GM21526 (cell line): ENCODE measurements around the gene MIXL1.
A peak's percentile ranks its signal among the peaks of the same experiment; 100 is the strongest.
"Not testable (repeated sequence)": the region's sequence is repeated elsewhere in the genome, so short reads cannot be mapped to it uniquely, and the experiment has no call there.

Experiments
- ATAC-seq: cut with Tn5 transposase; IDR thresholded peaks from one replicate; pipeline ENCODE4 v1.9.1; 2021; ENCODE audit warnings: moderate library complexity; ENCODE audit not compliant: unreplicated experiment, low FRiP score

The MIXL1 gene

DNA sequence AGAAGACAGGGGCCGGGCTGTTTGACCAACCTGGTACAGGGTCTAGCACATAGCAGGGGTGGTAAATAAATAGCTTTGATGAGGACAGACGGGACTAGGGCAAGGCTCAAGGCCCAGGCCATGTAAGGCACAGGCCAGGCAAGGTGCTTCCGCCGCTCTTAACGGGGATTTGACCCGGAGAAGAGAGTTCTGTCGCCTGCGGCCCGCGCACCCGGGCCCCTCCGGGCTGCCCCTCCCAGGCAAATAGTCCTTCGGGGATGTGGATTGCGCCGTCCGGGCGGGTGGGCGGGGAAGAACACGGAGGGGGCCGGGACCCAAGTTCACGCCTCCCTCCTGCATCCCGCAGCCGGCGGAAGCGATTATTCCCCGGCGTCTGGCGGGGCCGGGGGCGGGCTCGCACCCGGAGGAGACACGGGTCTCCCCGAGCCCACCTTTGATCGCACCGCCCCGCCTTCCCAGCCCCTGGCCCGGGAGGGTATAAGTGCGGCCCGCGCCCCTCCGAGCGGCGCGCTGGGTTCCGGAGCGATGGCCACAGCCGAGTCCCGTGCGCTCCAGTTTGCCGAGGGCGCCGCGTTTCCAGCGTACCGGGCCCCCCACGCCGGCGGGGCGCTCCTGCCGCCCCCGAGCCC lies at the start of gene MIXL1:
TSS of gene MIXL1 (plus strand) at position 508 of the 629 bp plus-strand sequence. CDS start at position 526, 18 bp downstream.
- ATAC-seq: peak; percentile 48

DNA sequence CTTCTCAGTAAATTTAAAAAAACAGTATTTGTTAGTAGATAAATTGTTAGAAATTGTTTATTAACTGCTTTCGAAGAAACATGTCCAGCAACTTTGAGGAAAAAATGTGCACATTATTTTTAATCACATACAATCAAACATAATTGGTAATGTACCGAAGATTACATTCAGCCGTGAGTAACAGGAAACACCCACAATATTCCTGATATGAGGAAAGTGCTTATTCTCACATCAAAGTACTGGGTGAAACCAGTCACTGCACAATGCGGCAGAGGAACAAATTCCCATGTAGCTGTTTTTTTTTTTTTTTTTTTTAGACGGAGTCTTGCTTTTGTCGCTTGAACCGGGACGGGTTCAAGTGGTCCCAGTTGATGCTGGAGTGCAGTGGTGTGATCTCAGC lies 46.6 kb upstream of the MIXL1 start:
- ATAC-seq: no peak

DNA sequence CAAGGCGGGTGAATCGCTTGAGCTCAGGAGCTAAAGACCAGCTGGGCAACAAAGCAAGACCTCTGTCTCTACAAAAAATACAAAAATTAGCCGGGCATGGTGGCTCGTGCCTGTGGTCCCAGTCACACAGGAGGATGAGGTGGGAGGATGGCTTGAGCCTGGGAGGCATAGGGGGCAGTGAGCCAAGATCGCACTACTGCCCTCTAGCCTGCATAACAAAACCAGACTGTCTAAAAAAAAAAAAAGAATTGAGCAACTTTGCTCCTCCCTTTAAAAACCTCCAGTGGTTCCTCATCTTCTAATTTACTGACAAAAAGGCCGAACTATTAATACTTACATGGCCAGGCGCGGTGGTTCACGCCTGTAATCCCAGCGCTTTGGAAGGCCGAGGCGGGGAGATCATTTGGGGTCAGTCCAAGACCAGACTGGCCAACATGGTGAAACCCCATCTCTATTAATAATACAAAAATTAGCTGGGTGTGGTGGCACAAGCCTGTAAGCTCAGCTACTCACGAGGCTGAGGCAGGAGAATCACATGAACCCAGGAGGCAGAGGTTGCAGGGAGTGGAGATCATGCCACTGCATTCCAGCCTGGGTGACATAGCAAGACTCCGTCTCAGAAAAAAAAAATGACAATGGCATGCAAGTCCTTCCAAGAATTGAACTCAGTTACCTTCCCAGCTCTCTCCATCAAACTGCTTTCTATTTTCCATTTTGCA lies 41.3 kb upstream of the MIXL1 start:
- no peak for ATAC-seq

DNA sequence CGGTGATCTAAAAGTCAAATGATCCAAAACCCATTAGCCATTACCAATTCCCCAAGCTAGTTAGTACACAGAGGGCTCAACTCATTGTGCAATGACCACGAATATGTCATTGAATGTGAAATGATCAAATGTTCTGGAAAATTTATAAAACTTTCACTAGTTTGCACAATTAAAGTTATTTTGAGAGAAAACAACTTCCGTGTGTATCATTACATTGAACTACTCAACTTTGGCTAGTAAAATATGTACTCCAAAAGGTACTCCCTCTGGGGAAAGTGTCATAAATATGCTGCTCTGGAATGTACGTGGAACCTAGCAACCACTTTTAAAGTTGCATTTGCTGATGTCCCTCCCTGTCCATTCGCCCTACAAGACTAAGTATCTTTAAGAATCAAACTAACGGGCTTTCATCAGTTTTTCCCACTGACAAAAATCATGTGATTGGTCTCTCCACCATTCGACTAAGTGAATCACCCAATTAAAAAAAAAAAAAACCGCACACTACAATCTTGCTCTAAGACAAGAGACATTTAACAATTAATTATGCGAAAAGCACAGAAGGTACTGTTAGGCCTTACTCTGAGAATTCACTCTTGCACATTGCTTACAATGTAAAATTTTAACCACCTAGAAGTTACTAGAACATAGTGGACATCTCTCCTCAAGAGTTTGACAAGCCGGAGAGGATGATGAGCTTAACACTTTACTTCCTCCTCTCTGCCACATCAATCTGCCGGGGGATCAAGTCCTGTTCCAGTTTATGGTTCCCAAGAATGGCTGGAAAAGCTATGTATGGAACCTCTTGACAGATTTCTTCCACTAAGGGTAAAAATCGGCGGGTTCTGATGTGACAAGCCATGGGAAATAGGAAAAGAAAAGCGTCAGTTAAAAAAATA lies 38.1 kb upstream of the MIXL1 start:
- no peak for ATAC-seq

DNA sequence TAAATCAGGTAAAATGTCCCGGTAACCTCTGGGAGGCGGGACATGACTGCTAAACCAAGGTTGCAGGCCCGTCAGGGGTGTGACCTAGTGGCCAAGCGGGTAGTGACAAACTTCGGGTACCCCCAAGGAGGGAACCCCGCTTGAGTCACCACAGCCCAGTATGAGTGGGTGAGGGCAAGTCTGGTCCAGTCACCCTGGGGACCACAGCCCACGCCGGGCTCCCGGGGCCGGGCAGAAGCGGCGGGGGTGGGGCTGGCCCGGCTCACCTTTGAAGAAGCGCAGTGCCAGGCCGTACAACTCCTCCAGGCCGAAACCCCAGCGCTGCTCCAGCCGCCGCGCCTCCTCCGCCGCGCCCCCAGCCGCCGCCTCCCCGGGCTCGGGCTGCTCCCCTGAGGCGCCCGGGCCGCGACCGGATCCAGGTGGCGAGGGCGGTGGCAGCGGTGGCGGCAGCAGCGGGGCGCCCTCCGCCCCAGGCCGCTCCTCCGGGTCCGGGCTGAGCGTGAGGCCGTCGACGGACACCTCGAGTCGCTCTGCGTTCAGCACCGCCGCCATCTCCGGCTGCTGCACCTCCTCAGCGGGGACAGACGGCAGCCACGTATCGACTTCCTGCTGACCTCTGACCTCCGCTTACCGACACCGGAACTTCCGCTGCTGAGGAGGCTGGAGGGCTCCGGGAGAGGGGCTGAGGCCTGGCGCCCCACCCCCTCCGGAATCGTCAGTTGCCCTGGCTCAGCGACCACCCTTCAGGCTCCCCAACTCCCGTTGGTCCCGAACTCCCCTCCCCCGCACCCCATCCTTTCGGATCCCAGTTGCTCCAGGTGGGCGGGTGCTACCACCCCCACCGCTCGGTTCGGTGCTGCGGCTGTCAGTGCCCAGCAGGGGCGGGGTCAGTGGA lies 37.1 kb upstream of the MIXL1 start, which contains the start of gene ACBD3:
TSS of gene ACBD3 (minus strand) at position 618 of the 895 bp plus-strand sequence. CDS start at position 552, 66 bp downstream.
- peak; percentile 90 for ATAC-seq

DNA sequence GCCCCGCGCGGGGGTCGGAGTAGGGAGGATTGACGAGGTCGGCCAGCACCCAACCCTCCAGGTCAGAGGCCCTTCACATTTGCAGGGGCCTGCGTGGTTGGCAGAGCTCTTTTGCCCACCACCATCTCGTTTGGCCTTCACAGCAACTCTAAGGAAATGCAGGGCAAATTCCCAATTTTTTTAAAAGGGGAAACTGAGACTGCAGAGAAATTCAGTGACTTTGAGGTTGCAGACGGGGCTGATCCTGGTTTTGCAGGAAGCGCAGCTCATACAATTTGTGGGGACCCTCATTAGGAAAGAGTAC lies 36.5 kb upstream of the MIXL1 start:
- no peak for ATAC-seq

DNA sequence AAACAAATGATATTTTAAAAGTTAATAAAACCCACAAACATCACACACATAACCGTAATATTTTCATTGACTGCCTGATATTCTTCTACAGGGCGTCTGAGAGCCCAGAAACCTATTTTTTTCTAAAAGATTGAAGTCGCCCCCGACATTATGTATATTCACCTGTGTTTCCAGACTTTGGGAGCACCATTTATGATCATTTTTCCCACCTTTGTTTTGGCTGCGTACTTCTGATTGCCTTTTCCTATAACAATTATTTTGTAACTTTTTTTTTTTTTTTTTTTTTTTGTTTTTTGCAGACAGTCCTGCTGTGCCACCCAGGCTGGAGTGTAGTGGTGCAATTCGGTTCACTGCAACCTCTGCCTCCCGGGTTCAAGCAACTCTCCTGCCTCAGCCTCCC lies 36.1 kb upstream of the MIXL1 start:
- no peak for ATAC-seq

DNA sequence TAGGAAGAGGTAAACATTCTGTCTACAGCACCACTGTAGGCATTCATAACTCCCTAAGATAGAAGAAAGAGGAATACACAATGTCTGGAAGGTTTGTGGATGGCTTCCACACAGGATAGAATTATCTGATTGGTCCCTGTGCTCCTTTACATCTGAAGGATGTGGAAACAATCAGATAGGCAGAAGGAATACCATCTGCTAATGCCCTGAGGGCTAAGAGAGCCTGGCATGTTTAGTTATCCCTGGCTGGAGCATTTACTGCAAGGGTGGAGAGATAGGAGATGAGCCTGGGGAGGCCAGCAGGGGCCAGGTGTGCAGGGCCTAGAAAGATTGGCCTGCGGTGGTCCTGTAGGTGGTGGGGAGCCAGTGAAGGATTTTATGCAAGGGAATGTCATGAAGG lies 28.3 kb upstream of the MIXL1 start:
- ATAC-seq: no peak

DNA sequence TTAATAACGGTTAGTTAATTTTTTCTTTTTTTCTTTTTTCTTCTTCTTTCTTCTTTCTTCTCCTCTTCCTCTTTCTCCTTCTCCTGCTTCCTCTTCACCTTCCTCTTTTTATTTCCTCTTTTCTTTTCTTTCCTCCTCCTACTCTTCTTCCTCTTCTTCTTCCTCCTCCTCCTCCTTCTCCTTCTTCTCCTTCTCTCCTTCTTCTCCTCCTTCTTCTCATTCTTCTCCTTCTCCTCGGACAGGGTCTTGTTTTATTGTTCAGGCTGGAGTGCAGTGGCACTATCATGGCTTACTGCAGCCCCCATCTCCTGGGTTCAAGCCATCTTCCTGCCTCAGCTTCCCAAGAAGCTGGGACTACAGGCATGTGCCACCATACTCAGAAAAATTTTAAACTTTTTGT lies 23.5 kb upstream of the MIXL1 start:
- no peak for ATAC-seq

DNA sequence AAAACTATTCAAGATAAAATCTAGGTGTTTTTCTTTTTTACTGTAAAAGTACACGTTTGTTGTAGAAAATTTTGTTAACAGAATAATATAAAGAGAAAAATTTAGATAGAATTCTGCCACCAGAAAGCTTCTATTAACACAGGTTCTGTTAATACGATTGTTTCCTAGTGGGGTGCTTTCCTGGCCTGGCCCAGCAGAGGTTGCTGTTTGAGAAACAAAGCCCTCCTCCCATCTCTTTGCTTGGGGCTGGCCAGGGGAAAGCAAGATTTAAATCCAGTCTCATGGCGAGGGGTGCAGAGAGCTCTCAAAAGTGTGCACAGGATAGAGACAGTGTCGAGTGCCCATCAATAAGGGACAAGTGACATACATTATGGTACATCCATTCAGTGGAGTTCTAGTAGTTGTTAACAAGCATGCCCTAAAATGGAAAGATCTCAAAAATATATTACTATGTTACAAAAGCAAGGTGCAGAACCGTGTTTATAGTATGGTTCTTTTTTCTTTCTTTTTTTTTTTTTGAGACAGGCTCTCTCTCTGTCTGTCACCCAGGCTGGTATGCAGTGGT lies 22.4 kb upstream of the MIXL1 start:
- peak; percentile 62 for ATAC-seq

DNA sequence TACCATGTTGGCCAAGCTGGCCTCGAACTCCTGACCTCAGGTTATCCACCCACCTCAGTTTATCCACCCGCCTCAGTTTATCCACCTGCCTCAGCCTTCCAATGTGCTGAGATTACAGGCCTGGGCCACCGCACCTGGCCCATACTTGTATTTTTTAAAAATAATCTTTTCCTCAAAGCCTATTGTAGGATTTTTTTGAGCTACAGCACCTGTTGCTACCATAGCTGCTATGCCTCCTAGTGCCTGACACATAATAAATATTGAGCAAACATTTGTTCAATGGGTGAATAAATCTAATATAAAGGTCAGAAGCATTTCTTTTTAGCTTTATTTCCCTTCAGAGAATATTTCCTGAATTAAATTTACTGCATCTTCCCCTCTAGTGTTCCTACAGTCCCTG lies 21.2 kb upstream of the MIXL1 start:
- no peak for ATAC-seq

DNA sequence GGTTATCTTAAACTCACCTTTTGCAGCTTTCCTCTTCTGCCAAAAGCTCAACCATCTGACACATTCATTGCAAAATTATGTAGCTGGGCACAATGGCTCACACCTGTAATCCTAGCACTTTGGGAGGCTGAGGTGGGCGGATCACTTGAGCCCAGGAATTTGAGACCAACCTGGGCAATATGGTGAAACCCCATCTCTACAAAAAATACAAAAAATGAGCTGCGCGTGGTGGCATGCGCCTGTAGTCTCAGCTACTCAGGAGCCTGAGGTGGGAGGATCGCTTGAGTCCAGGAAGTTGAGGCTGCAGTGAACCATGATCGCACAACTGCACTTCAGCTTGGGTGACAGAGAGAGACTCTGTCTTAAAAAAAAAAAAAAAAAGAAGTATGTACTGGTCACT lies 20.8 kb upstream of the MIXL1 start:
- not testable (repeated sequence) for ATAC-seq

DNA sequence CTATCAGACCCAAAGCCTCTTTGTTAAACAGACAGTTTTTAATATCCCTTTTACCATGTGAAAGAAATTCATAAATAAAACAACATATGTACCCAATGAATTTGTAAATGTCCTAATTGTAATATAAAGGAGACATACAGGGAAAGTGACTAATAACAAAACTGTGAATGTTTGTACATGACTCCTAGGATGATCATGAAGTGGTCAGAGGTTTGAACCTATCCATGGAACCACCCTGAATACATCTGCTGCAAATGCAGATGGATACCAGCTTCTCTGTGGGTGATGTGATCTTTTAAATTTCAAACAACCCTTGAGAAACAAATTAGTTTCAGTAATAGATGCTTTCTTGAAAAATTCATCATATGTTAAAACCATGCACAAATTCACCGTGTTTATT lies 20.2 kb upstream of the MIXL1 start:
- ATAC-seq: no peak

DNA sequence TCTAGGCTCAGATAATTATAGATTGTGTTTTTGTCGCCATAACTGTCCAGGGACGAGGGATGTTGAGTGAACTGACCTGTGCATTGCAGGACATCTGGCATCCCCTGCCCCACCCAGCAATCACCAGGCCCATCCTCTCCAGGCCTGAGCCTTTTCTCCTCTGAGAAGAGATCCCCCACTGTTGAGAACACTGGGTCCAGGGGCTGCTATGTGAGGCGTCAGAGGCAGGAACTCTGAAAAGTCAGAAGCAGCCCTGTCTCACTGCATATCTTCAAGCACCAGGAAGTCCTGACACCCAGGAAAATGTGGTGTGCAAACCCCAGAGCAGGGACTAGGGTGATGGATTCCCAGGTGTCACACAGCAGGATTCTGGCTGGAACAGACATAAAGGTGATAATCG lies 19.8 kb upstream of the MIXL1 start:
- ATAC-seq: no peak

DNA sequence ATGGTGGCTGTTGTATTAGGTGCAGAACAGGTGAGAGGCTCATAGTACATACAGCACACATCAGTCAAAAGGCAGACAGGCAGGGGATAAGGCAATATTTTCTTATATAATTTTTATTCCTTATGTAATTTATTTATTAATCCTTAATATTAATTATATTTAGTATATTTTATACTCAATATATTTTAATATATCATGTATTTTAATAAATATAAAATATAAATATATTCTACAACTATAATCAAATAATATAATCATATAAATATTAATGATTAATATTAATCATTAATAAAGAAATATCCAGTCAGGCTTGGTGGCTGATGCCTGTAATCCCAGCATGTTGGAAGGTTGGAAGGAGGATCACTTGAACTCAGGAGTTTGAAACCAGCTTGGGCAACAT lies 19.3 kb upstream of the MIXL1 start:
- ATAC-seq: no peak

DNA sequence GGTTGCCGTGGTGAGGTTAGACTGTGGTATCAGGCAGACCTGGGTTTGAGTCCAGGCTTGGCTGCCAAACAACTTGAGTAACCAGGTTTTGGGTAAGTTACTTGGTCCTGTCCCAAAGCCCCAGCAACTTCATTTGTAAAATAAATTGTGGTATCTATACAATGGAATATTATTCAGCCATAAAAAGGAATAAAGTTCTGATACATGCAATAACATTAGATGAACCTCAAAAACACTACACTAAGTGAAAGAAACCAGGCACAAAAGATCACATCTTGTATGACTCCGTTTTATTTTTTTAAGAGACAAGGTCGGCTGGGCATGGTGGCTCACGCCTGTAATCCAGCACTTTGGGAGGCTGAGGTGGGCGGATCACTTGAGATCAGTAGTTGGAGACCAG lies 16.4 kb upstream of the MIXL1 start:
- no peak for ATAC-seq

DNA sequence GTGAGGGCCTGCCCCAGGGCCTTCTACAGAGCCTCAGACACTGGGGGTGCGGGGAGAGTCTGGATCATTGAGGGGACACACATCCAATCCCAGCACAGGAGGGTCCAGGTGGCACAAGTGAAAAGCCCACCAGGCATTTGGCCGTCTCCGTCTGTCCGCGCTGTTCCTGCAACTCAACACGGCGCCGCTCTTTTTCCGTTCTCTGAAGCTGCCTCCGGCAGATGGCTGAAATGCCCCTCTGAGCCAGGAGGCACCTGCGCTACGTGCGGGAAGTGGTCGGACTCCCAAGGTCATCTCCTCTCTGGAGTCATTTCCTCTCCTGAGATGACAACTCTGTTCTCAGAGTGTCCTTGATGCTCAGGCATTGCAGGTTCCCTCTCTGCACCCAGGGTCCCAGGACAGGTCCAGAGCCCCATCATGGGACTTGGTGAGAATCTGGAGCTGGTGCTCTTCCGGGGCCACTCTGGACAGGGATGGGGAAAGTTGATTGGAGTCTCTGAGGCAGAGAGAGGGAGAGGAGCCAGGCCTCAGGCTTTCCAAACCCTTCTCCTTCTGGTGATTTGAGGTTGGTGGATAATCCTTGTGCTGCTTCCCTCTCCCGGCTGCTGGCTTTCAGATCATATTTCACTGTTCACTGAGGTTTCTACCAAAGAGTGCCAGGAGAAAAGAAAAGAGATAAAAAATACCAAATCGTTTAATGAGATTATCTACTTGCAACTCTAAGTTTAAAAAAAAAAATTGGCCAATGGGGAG lies 14.0 kb upstream of the MIXL1 start:
- ATAC-seq: no peak

DNA sequence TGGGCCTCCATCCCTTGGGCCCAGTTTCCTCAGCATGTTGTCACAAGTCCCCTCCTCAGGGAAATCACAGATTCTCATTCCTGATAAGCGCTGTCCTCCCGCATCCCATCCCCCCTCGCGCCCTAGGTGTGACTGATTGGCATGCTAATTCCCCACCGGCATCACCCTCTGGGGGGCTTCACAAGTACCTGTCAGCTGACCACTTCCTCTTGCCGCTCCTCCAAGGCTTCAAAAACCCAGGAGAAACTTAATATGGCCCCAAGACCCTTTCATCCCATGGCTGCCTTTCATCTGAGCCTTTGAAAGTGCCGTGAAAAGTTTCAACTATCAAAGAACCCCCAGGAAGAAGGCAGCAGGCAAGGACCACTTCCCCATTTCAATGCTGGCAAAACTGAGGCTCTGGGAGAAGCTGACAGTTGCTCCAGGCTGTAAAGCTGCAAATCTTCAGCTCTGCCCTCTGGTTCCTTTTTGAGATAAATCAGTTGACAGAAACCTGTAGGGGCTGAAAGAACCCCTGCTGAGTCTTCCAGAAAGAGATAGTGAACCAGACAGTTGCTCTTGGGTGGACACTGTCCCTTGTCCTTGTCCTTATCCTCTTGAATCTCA lies 12.8 kb upstream of the MIXL1 start:
- no peak for ATAC-seq

DNA sequence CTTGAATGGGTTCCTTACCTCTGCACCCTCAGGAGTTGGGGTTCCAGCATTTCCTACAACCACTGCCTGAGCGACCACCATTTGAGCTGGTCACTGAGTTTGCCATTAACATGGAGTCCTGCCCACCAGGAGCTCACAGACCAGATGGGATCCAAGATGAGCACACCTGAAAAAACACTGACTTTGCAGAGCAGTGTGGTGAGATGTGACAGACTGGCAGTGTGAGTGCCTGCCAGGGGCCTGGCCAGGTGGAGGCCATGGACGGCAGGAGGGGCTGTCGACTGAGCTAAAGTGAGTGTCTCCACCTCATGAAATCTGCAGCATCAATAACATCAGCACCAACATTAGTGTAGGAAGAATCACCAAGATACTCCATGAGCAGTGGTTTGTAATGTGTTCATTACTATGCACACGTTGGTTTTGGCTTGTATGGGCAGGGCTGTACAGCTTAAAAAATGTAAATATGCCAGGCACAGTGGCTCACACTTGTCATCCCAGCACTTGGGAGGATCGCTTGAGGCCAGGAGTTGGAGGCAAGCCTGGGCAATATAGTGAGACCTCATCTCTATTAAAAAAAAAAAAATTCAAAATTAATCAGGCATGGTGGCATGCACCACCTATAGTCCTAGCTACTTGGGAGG lies 12.2 kb upstream of the MIXL1 start:
- ATAC-seq: no peak
